Immature natural killer cell (primary cell): ENCODE data around the gene RASIP1. TPM values are rescaled to one million over a fixed set of nuclear protein-coding genes. Genes with fewer than 3 reads are reported as not detected.

Source experiments
- DNase-seq, 3 donors: peaks; one replicate each; pipeline ENCODE4 v3.0.0; 2022; ENCODE audit warnings: mixed read lengths in 1 of 3
- H3K27ac Mint-ChIP-seq, 6 donors: one replicate each; pipeline ENCODE4 v1.8.0; 2020; ENCODE audit warnings: mixed read lengths in 6 of 6, mild to moderate bottlenecking in 5 of 6, inconsistent platforms in 4 of 6, moderate library complexity in 3 of 6
- H3K27me3 Mint-ChIP-seq, 3 donors: one replicate each; pipeline ENCODE4 v1.8.0; 2020 to 2021; ENCODE audit warnings: low read depth in 3 of 3, mild to moderate bottlenecking in 3 of 3, mixed read lengths in 3 of 3, moderate library complexity in 3 of 3, inconsistent platforms in 1 of 3
- H3K36me3 Mint-ChIP-seq, 3 donors: one replicate each; pipeline ENCODE4 v1.8.0; 2020; ENCODE audit warnings: mixed read lengths in 3 of 3, inconsistent platforms in 2 of 3, mild to moderate bottlenecking in 2 of 3
- H3K4me1 Mint-ChIP-seq, 2 donors: one replicate each; pipeline ENCODE4 v1.8.0; 2020; ENCODE audit warnings: inconsistent platforms in 2 of 2, mild to moderate bottlenecking in 2 of 2, mixed read lengths in 2 of 2, moderate library complexity in 1 of 2
- H3K4me3 Mint-ChIP-seq, 5 donors: one replicate each; pipeline ENCODE4 v1.8.0; 2020; ENCODE audit warnings: mild to moderate bottlenecking in 5 of 5, mixed read lengths in 5 of 5, inconsistent platforms in 3 of 5, moderate library complexity in 3 of 5
- H3K9me3 Mint-ChIP-seq, 6 donors: one replicate each; pipeline ENCODE4 v1.8.0; 2020; ENCODE audit warnings: mild to moderate bottlenecking in 6 of 6, mixed read lengths in 6 of 6, inconsistent platforms in 4 of 6, moderate library complexity in 3 of 6
- polyA plus RNA-seq, 3 donors: library from polyadenylated mRNA; unstranded; fragments of 300-500 nt; fragmentation: Illumina TruSeq; gene quantifications; one replicate each; pipeline ENCODE4 v1.2.3, GENCODE V29; 2021

Gene RASIP1
- polyA plus RNA-seq, 3 donors from 2014 or later = 0.10 TPM; not detected in 2

GRCh38 chr19:48750771-48751504 lies 10.5 kb upstream of the RASIP1 start:
- no peak overlapping the region for H3K27ac Mint-ChIP-seq
- peaks cover 0 to 2% (median 0%) of the 10 kb centered on the region in 6 donors for H3K9me3 Mint-ChIP-seq
- H3K27me3 Mint-ChIP-seq = peaks cover 12 to 24% (median 14%) of the 10 kb centered on the region in 3 donors
- no peak for DNase-seq
- H3K4me1 Mint-ChIP-seq = peaks cover 15 to 18% of the 10 kb centered on the region in 2 donors
- H3K4me3 Mint-ChIP-seq = peak overlapping the region in 3 of 5 donors; percentile 29 to 69 (median 34)
- H3K36me3 Mint-ChIP-seq = no peaks in the 10 kb centered on the region

- H3K27ac Mint-ChIP-seq = no peak overlapping the region
- H3K4me1 Mint-ChIP-seq = peaks cover 19% of the 10 kb centered on the region in 2 donors
- no peaks in the 10 kb centered on the region for H3K36me3 Mint-ChIP-seq
- H3K9me3 Mint-ChIP-seq = peaks cover 0 to 2% (median 0%) of the 10 kb centered on the region in 6 donors
- no peak for DNase-seq
- peaks cover 12 to 27% (median 14%) of the 10 kb centered on the region in 3 donors for H3K27me3 Mint-ChIP-seq
- no peak overlapping the region for H3K4me3 Mint-ChIP-seq
These were observed 9.9 kb upstream of the RASIP1 start for GRCh38 chr19:48750351-48750750.

GRCh38 chr19:48749571-48750198 lies 9.3 kb upstream of the RASIP1 start:
- DNase-seq = no peak
- H3K9me3 Mint-ChIP-seq = peaks cover 0 to 2% (median 0%) of the 10 kb centered on the region in 6 donors
- no peaks in the 10 kb centered on the region for H3K36me3 Mint-ChIP-seq
- H3K27me3 Mint-ChIP-seq = peaks cover 12 to 27% (median 18%) of the 10 kb centered on the region in 3 donors
- H3K4me1 Mint-ChIP-seq = peaks cover 19 to 23% of the 10 kb centered on the region in 2 donors
- H3K4me3 Mint-ChIP-seq = no peak overlapping the region
- H3K27ac Mint-ChIP-seq = no peak overlapping the region

- Mint-ChIP-seq H3K36me3 (no peaks in the 10 kb centered on the region), H3K4me1 (peaks cover 8 to 10% of the 10 kb centered on the region in 2 donors), H3K27me3 (peaks cover 3 to 13% (median 12%) of the 10 kb centered on the region in 3 donors), H3K9me3 (no peaks in the 10 kb centered on the region), H3K27ac (no peak within 1 kb of the TSS), H3K4me3 (no peak within 1 kb of the TSS)
- peak; percentile 35 to 41 (median 40) for DNase-seq
These were observed 6.5 kb upstream of the RASIP1 start, which contains the start of gene IZUMO1 for GRCh38 chr19:48746738-48747575. TSS of gene IZUMO1 (minus strand) at chr19:48746909. CDS start at chr19:48745859, 1,050 bp downstream.

- Mint-ChIP-seq H3K36me3 (no peaks in the 10 kb centered on the region), H3K27me3 (peaks cover 2 to 13% (median 10%) of the 10 kb centered on the region in 3 donors), H3K4me3 (no peak overlapping the region)
These were observed 5.7 kb upstream of the RASIP1 start for GRCh38 chr19:48746110-48746509.

GRCh38 chr19:48745208-48745995 lies 5.0 kb upstream of the RASIP1 start:
- H3K4me3 Mint-ChIP-seq = no peak overlapping the region
- peak; percentile 34 to 47 (median 40) for DNase-seq
- no peak overlapping the region for H3K27ac Mint-ChIP-seq
- H3K27me3 Mint-ChIP-seq = peaks cover 5 to 14% (median 10%) of the 10 kb centered on the region in 3 donors
- H3K9me3 Mint-ChIP-seq = no peaks in the 10 kb centered on the region
- peaks cover 11 to 15% of the 10 kb centered on the region in 2 donors for H3K4me1 Mint-ChIP-seq
- H3K36me3 Mint-ChIP-seq = no peaks in the 10 kb centered on the region

More at GRCh38 chr19:48746110-48746509, 5.7 kb upstream of the RASIP1 start:
- H3K4me1 Mint-ChIP-seq = peaks cover 10 to 12% of the 10 kb centered on the region in 2 donors
- H3K27ac Mint-ChIP-seq = no peak overlapping the region
- DNase-seq = no peak
- H3K9me3 Mint-ChIP-seq = no peaks in the 10 kb centered on the region

GRCh38 chr19:48742096-48742495 lies 1.7 kb upstream of the RASIP1 start:
- Mint-ChIP-seq H3K27ac (no peak overlapping the region), H3K4me1 (peaks cover 17 to 21% of the 10 kb centered on the region in 2 donors), H3K4me3 (no peak overlapping the region), H3K9me3 (no peaks in the 10 kb centered on the region), H3K27me3 (peaks cover 7 to 15% (median 8%) of the 10 kb centered on the region in 3 donors), H3K36me3 (no peaks in the 10 kb centered on the region)
- no peak for DNase-seq

GRCh38 chr19:48741129-48741999 lies 954 bp upstream of the RASIP1 start:
- DNase-seq = peak in 1 of 3 donors; percentile 19
- no peaks in the 10 kb centered on the region for H3K36me3 Mint-ChIP-seq
- H3K4me1 Mint-ChIP-seq = peaks cover 17 to 21% of the 10 kb centered on the region in 2 donors
- no peaks in the 10 kb centered on the region for H3K9me3 Mint-ChIP-seq
- peaks cover 7 to 14% (median 8%) of the 10 kb centered on the region in 3 donors for H3K27me3 Mint-ChIP-seq
- H3K4me3 Mint-ChIP-seq = peak overlapping the region in 2 of 5 donors; percentile 17 to 18
- H3K27ac Mint-ChIP-seq = no peak overlapping the region

GRCh38 chr19:48739404-48740163 lies 826 bp downstream of the RASIP1 start:
- Mint-ChIP-seq H3K27ac (no peak overlapping the region), H3K4me3 (peak overlapping the region in 4 of 5 donors; percentile 4 to 53 (median 48)), H3K36me3 (no peaks in the 10 kb centered on the region), H3K9me3 (no peaks in the 10 kb centered on the region), H3K4me1 (peaks cover 13 to 15% of the 10 kb centered on the region in 2 donors), H3K27me3 (peaks cover 0 to 8% (median 7%) of the 10 kb centered on the region in 3 donors)
- no peak for DNase-seq

GRCh38 chr19:48738557-48739403 lies 1.6 kb downstream of the RASIP1 start:
- Mint-ChIP-seq H3K4me1 (peaks cover 13 to 15% of the 10 kb centered on the region in 2 donors), H3K9me3 (no peaks in the 10 kb centered on the region), H3K4me3 (peak overlapping the region; percentile 70 to 79 (median 75)), H3K36me3 (no peaks in the 10 kb centered on the region), H3K27me3 (peaks cover 0 to 7% (median 4%) of the 10 kb centered on the region in 3 donors), H3K27ac (peak overlapping the region in 4 of 6 donors; percentile 12 to 73 (median 54))
- peak; percentile 78 to 80 (median 78) for DNase-seq
